H54 (cell line): Measurements from ENCODE around the gene SNAI3.

Experiments used
- DNase-seq: peaks from one replicate; pipeline ENCODE4 v3.0.0; 2011; ENCODE audit warnings: low spot score, mixed read lengths; ENCODE audit not compliant: insufficient read length
- FAIRE-seq: peaks from 3 replicates; lab custom pipeline; 2011; peaks lifted over from hg19 to GRCh38; lab: Jason Lieb, UNC
- POLR2A ChIP-seq: IDR thresholded peaks from 2 replicates; pipeline ENCODE4 v1.6.1; 2011; ENCODE audit warnings: low read depth, mild to moderate bottlenecking, low read length

SNAI3 gene

GRCh38 chr16:88694221-88695087 lies 8.1 kb upstream of the SNAI3 start:
- FAIRE-seq (no peak), DNase-seq (no peak)
- no peak for TF ChIP-seq POLR2A

DNA sequence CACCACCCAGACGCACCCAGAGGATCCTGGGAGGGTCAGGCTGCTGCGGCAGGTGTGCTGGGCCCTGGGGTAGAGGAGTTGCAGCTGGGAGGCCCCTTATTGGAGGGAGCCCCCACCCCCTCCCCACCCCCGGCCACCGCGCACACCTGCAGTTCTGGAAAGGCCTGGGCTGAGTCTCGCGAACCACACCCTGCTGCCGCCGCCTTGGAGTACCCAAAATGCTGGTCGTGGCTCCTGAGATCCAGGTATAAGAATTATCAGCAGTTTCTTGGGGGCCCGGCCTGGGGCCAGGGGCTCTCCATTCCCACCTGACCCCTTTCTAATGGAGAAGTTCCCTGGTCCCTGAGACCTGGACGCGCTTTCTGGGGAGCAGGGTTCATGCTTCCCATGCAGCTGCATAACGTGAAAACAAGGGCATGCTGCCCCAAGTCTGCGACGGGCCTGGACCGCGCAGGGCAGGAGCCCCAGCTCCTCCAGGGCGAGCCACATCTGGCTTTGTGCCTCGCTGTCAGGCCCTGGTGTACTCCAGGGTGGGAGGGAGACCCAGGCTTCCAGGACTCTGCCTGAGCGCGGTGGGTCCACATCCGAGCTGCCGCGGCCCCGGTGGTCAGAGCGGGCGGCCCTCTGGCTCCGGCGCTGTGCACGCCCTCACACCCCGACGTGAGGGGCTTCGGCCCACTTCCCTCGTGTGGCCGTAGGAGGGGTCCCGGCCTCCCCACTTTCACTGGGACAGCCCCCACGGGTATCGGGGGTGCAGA lies 7.3 kb upstream of the SNAI3 start:
- TF ChIP-seq POLR2A = no peak
- DNase-seq (no peak), FAIRE-seq (no peak)

- no peak for DNase-seq
- no peak for TF ChIP-seq POLR2A
- FAIRE-seq = no peak
Observed at GRCh38 chr16:88692861-88693260, 6.6 kb upstream of the SNAI3 start.

- TF ChIP-seq POLR2A = no peak
- FAIRE-seq (no peak), DNase-seq (no peak)
Observed at GRCh38 chr16:88691924-88692560, 5.7 kb upstream of the SNAI3 start.

- DNase-seq = no peak
- no peak for TF ChIP-seq POLR2A
- FAIRE-seq = no peak
Observed at GRCh38 chr16:88691129-88691813, 5.0 kb upstream of the SNAI3 start.

DNA sequence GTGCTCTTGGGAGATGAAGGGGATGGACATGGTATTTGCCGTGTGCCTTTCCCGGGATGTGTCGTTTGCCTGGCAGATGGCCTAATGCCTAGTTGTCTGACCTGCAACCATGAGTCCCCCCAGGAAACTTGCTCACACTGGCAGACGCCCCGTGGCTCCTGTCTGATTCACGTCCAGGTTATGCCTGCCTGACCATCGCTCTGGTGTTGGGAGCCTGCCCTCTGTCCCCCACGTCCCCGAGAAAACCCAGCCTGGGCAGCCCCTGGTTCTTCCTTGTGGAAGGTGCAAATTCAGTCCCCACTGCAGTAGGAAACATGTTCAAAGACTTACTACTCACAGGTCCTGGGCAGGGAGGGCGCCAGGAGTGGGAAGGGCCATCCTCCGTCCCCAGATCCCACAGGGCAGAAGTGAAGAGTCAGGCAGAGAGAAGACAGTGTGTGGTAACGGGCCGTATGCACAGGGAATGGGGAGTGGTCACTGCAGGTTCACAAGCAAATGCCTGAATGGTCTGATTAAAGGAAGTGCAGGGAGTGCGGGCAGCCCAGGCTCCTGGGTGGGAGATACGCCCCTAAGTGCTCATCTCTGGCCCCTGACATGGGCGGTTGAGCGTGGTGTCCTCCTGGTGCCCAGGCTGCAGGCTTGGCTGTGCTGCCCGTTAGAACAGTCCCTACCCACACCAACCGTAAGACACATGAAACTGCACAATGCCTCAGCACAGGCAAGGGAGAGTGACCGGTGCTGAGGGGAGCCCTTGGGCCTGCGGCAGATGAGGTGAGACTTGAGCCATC lies 4.2 kb upstream of the SNAI3 start:
- TF ChIP-seq POLR2A = no peak
- FAIRE-seq (no peak), DNase-seq (no peak)

DNA sequence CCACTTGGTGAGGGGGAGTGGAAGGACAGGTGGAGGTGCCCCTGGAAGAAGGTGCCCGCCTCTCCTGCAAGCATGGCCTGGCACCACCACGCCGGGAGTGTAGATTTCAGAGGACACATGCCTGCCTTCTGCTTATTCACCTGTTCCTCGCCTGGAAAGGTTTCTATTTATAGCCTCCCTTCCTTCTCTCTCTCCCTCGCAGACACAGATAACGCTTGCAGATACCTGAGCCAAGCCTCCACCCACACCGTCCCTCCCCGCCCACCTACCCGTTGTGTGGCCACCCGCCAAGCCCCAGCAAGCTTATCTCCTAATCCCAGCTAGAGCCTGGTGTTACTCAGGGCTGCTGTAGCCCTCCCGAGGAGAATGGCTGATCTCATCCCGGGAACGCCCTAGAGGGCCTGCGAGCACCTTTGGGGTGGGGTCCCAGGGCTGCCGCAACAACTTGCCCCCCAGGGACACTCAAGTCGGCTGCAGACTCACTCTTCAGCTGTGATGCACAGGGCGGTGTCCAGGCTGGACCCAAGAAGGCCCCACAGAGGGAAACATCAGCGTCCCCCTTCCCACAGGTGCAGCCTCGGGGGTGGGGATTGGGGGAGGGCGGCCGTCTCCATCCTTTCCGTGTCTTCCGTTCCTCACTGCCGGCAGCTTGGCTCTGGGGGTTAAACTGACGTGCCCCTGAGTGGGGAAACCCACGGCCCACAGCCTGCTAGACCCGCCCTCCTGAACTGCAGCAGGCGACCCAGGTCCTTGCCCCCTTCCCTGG lies 1.9 kb upstream of the SNAI3 start:
- FAIRE-seq = no peak
- TF ChIP-seq POLR2A = no peak
- no peak for DNase-seq

DNA sequence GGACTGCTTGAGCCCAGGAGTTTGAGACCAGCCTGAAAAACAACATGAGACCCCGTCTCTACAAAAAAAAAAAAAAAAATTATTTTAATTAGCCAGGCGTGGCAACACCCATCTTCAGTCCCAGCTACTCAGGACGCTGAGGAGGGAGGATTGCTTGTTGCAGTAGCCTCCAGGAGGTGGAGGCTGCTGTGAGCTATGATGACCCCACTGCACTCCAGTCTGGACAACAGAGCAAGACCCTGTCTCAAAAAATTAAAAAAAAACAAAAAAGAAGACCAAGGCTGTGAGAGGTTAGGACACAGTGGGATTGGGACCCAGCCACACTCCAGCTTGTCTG lies 1.3 kb upstream of the SNAI3 start:
- DNase-seq (no peak), FAIRE-seq (no peak)
- no peak for TF ChIP-seq POLR2A

GRCh38 chr16:88687254-88687576 lies 908 bp upstream of the SNAI3 start:
- no peak for TF ChIP-seq POLR2A
- DNase-seq (no peak), FAIRE-seq (no peak)

GRCh38 chr16:88686062-88686438 lies 257 bp downstream of the SNAI3 start:
- no peak for TF ChIP-seq POLR2A
- DNase-seq = peak; percentile 55
- no peak for FAIRE-seq

- FAIRE-seq = no peak
- no peak for TF ChIP-seq POLR2A
- peak; percentile 78 for DNase-seq
Observed at GRCh38 chr16:88685156-88686061, 898 bp downstream of the SNAI3 start.
